ENCODE data around the gene POLD2.

POLD2 gene

DNA sequence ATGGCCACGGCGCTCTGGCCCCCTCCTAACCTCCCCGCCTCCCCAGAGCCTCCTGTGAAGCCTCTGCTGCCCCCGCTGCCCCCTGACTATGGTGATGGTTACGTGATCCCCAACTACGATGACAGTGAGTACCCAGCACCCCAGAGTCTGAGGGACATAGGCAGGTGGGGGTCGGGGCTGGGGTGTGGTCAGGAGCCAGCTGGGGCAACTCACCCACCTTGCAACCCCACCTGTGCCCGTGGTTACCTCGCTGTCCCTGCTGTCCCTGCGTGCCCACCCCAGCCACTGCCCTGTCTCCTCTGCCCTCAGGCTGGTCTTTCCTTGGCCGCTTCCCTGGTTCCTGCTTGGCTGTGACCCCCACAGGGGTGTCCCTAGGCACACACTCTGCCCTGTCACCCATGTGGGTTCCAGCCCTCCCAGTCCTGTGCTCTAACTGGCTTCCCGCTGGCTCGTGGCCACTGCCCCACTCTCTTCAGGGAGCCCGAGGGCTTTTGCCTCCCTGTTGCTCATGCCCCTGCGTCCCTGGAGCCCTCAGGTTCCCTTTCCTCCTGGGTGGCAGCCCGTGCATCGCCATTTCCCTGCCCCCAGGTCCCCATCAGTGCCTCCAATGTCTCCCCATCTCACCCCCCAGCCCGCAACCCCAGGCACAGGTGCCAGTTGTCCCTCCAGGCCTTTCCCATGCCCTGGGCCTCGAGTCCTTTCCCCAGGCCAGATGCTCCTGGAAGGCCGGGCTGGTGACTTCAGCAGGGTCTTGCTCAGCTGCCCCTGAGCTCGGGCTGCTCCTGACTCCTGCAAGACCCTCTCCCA lies 15.2 kb downstream of the POLD2 start:
- no peak overlapping the region for H3K4ac ChIP-seq (ENCODE audit: low read length)

GRCh38 chr7:44107116-44107960 lies 16.0 kb downstream of the POLD2 start:
- no CpG with 5 or more reads among the region's 18 CpGs for WGBS, 2 donors (ENCODE audit: extremely low coverage in 2 of 2, insufficient read length in 2 of 2, insufficient replicate concordance in 1 of 2)
- H3K36me3 ChIP-seq (replicated peaks in 1 of 2; ENCODE audit: control insufficient read depth in 2 of 2, insufficient read depth in 2 of 2, low read length in 2 of 2), result peaks cover 14 to 30% of the 10 kb centered on the region in 2 donors
- DNase-seq (ENCODE audit: low spot score), result no peak

More for the DNA sequence above, 15.2 kb downstream of the POLD2 start:
- Histone ChIP-seq H3K79me1 (ENCODE audit: low read depth, low read length) (no peaks in the 10 kb centered on the region), H2AK5ac (ENCODE audit: low read depth, low read length) (no peak overlapping the region), H3K4me1 (ENCODE audit: control insufficient read depth in 2 of 2, insufficient read depth in 1 of 2, low read depth in 1 of 2, low read length in 2 of 2) (peaks cover 8 to 10% of the 10 kb centered on the region in 2 donors), H4K8ac (ENCODE audit: low read depth, low read length) (peak overlapping the region; percentile 3), H3K9ac (ENCODE audit: low read depth, low read length, poor library complexity) (no peak overlapping the region), H3K27ac (replicated peaks; ENCODE audit: low read length) (no peak overlapping the region), H3K23ac (ENCODE audit: low read depth, low read length, poor library complexity) (peak overlapping the region; percentile 43), H3K4me3 (ENCODE audit: low read length in 2 of 2) (no peak overlapping the region), H2BK15ac (ENCODE audit: low read length) (no peak overlapping the region), H3K36me3 (replicated peaks in 1 of 2; ENCODE audit: control insufficient read depth in 2 of 2, insufficient read depth in 2 of 2, low read length in 2 of 2) (peaks cover 18 to 32% of the 10 kb centered on the region in 2 donors), H4K91ac (ENCODE audit: low read depth, low read length, poor library complexity) (no peak overlapping the region), H2BK12ac (ENCODE audit: low read length) (peak overlapping the region; percentile 41), H3K14ac (ENCODE audit: low read length) (no peak overlapping the region), H2BK120ac (ENCODE audit: low read depth, low read length) (no peak overlapping the region), H3K18ac (ENCODE audit: low read length) (no peak overlapping the region), H3K4me2 (ENCODE audit: insufficient read depth, low read length, poor library complexity, severe bottlenecking) (no peak overlapping the region), H2AFZ (ENCODE audit: low read length) (no peak overlapping the region), H2BK5ac (ENCODE audit: low read length) (no peak overlapping the region), H3K9me3 (replicated peaks in 1 of 2; ENCODE audit: control insufficient read depth in 2 of 2, insufficient read depth in 1 of 2, low read depth in 1 of 2, low read length in 2 of 2) (peaks cover 0 to 2% of the 10 kb centered on the region in 2 donors), H3K27me3 (ENCODE audit: control insufficient read depth in 3 of 3, insufficient read depth in 3 of 3, low read depth in 1 of 3, low read length in 3 of 3) (peaks cover 0 to 8% (median 0%) of the 10 kb centered on the region in 3 experiments)
- no CpG with 5 or more reads among the region's 21 CpGs for WGBS, 2 donors (ENCODE audit: extremely low coverage in 2 of 2, insufficient read length in 2 of 2, insufficient replicate concordance in 1 of 2)
- no peak for DNase-seq (ENCODE audit: low spot score)

DNA sequence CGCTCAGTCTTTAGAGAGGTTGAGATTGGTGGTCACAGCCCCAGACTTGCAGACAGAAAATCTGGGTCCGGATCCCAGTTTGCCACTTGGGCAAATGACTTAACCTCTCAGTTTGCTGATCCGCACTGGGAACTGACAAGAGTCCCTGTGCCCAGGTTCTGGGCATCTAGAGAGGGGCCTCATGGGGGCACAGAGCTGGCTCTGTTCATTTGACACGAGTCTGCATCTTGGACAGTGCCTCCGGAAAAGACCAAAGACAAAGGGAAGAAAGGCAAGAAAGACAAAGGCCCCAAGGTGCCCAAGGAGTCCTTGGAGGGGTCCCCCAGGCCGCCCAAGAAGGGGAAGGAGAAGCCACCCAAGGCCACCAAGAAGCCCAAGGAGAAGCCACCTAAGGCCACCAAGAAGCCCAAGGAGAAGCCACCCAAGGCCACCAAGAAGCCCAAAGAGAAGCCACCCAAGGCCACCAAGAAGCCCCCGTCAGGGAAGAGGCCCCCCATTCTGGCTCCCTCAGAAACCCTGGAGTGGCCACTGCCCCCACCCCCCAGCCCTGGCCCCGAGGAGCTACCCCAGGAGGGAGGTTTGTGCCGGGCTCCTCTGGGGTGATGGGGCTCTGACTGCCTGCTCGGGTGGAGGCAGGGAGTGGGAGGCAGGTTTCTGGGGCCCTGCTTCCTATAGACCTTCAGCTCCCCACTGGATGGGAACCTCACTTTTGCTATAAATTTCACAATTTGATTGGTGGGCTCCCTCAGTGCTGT lies 16.9 kb downstream of the POLD2 start:
- peak overlapping the region; percentile 13 for H2BK5ac ChIP-seq (ENCODE audit: low read length)
- no peak overlapping the region for H2BK15ac ChIP-seq (ENCODE audit: low read length)
- no peak overlapping the region for H3K23ac ChIP-seq (ENCODE audit: low read depth, low read length, poor library complexity)
- no peak overlapping the region for H3K14ac ChIP-seq (ENCODE audit: low read length)
- no peak overlapping the region for H2BK12ac ChIP-seq (ENCODE audit: low read length)
- peaks cover 8 to 10% of the 10 kb centered on the region in 2 donors for H3K4me1 ChIP-seq (ENCODE audit: control insufficient read depth in 2 of 2, insufficient read depth in 1 of 2, low read depth in 1 of 2, low read length in 2 of 2)
- H3K9ac ChIP-seq (ENCODE audit: low read depth, low read length, poor library complexity), result no peak overlapping the region
- peaks cover 7 to 27% of the 10 kb centered on the region in 2 donors for H3K36me3 ChIP-seq (replicated peaks in 1 of 2; ENCODE audit: control insufficient read depth in 2 of 2, insufficient read depth in 2 of 2, low read length in 2 of 2)
- H3K9me3 ChIP-seq (replicated peaks in 1 of 2; ENCODE audit: control insufficient read depth in 2 of 2, insufficient read depth in 1 of 2, low read depth in 1 of 2, low read length in 2 of 2), result no peaks in the 10 kb centered on the region
- no peak overlapping the region for H3K4me2 ChIP-seq (ENCODE audit: insufficient read depth, low read length, poor library complexity, severe bottlenecking)
- H3K79me1 ChIP-seq (ENCODE audit: low read depth, low read length), result no peaks in the 10 kb centered on the region
- H4K91ac ChIP-seq (ENCODE audit: low read depth, low read length, poor library complexity), result no peak overlapping the region
- no peak overlapping the region for H3K4ac ChIP-seq (ENCODE audit: low read length)
- DNase-seq (ENCODE audit: low spot score), result no peak
- no peak overlapping the region for H2AK5ac ChIP-seq (ENCODE audit: low read depth, low read length)
- WGBS, 2 donors (ENCODE audit: extremely low coverage in 2 of 2, insufficient read length in 2 of 2, insufficient replicate concordance in 1 of 2), result no CpG with 5 or more reads among the region's 10 CpGs
- no peak overlapping the region for H3K27ac ChIP-seq (replicated peaks; ENCODE audit: low read length)
- no peak overlapping the region for H2BK120ac ChIP-seq (ENCODE audit: low read depth, low read length)
- no peak overlapping the region for H3K4me3 ChIP-seq (ENCODE audit: low read length in 2 of 2)
- no peak overlapping the region for H4K8ac ChIP-seq (ENCODE audit: low read depth, low read length)
- peaks cover 0 to 8% (median 5%) of the 10 kb centered on the region in 3 experiments for H3K27me3 ChIP-seq (ENCODE audit: control insufficient read depth in 3 of 3, insufficient read depth in 3 of 3, low read depth in 1 of 3, low read length in 3 of 3)
- H3K18ac ChIP-seq (ENCODE audit: low read length), result no peak overlapping the region
- no peak overlapping the region for H2AFZ ChIP-seq (ENCODE audit: low read length)

More at GRCh38 chr7:44107116-44107960, 16.0 kb downstream of the POLD2 start:
- Histone ChIP-seq H3K79me1 (ENCODE audit: low read depth, low read length) (no peaks in the 10 kb centered on the region), H3K4ac (ENCODE audit: low read length) (no peak overlapping the region), H3K23ac (ENCODE audit: low read depth, low read length, poor library complexity) (no peak overlapping the region), H2BK15ac (ENCODE audit: low read length) (no peak overlapping the region), H2BK120ac (ENCODE audit: low read depth, low read length) (no peak overlapping the region), H3K27me3 (ENCODE audit: control insufficient read depth in 3 of 3, insufficient read depth in 3 of 3, low read depth in 1 of 3, low read length in 3 of 3) (peaks cover 0 to 8% (median 5%) of the 10 kb centered on the region in 3 experiments), H3K9ac (ENCODE audit: low read depth, low read length, poor library complexity) (no peak overlapping the region), H3K14ac (ENCODE audit: low read length) (peak overlapping the region; percentile 64), H4K91ac (ENCODE audit: low read depth, low read length, poor library complexity) (no peak overlapping the region), H3K9me3 (replicated peaks in 1 of 2; ENCODE audit: control insufficient read depth in 2 of 2, insufficient read depth in 1 of 2, low read depth in 1 of 2, low read length in 2 of 2) (peaks cover 0 to 2% of the 10 kb centered on the region in 2 donors), H3K4me3 (ENCODE audit: low read length in 2 of 2) (no peak overlapping the region), H2AFZ (ENCODE audit: low read length) (no peak overlapping the region), H2BK12ac (ENCODE audit: low read length) (no peak overlapping the region), H3K4me2 (ENCODE audit: insufficient read depth, low read length, poor library complexity, severe bottlenecking) (no peak overlapping the region), H4K8ac (ENCODE audit: low read depth, low read length) (no peak overlapping the region), H3K27ac (replicated peaks; ENCODE audit: low read length) (no peak overlapping the region), H3K4me1 (ENCODE audit: control insufficient read depth in 2 of 2, insufficient read depth in 1 of 2, low read depth in 1 of 2, low read length in 2 of 2) (peaks cover 8 to 10% of the 10 kb centered on the region in 2 donors), H2AK5ac (ENCODE audit: low read depth, low read length) (no peak overlapping the region), H2BK5ac (ENCODE audit: low read length) (peak overlapping the region; percentile 13), H3K18ac (ENCODE audit: low read length) (no peak overlapping the region)

Measured in neuronal stem cell (in vitro differentiated cells).